GM10266 (cell line): Measurements from ENCODE around the gene TP73.

ENCODE experiments used
- DNase-seq: peaks from one replicate; pipeline ENCODE4 v3.0.0; 2012; ENCODE audit errors: extremely low spot score
- TF ChIP-seq, protein P1 (sequence below): IDR thresholded peaks from 2 replicates; pipeline ENCODE4 v1.5.1; 2012; ENCODE audit warnings: mild to moderate bottlenecking, low read depth; ENCODE audit not compliant: control insufficient read depth, insufficient read depth; ENCODE audit errors: missing control alignments

TP73 gene

DNA sequence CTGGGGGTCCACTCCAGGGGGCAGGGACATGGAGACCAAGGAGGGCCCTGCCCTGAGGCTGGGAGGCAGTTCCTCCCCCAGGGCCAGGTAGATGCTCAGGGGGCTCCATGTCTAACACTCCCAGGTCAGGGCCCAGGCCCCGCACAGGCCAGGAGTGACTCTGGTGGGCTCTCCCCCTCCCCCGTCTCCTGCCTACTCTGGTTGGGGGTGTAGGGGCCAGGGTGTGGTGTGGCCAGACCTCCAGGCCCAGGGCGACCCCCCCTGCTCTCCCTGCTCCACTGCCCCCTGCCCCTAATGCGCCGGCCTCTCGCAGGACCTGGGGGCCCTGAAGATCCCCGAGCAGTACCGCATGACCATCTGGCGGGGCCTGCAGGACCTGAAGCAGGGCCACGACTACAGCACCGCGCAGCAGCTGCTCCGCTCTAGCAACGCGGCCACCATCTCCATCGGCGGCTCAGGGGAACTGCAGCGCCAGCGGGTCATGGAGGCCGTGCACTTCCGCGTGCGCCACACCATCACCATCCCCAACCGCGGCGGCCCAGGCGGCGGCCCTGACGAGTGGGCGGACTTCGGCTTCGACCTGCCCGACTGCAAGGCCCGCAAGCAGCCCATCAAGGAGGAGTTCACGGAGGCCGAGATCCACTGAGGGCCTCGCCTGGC, 80.2 kb downstream of the TP73 start:
- TF ChIP-seq, protein P1, sequence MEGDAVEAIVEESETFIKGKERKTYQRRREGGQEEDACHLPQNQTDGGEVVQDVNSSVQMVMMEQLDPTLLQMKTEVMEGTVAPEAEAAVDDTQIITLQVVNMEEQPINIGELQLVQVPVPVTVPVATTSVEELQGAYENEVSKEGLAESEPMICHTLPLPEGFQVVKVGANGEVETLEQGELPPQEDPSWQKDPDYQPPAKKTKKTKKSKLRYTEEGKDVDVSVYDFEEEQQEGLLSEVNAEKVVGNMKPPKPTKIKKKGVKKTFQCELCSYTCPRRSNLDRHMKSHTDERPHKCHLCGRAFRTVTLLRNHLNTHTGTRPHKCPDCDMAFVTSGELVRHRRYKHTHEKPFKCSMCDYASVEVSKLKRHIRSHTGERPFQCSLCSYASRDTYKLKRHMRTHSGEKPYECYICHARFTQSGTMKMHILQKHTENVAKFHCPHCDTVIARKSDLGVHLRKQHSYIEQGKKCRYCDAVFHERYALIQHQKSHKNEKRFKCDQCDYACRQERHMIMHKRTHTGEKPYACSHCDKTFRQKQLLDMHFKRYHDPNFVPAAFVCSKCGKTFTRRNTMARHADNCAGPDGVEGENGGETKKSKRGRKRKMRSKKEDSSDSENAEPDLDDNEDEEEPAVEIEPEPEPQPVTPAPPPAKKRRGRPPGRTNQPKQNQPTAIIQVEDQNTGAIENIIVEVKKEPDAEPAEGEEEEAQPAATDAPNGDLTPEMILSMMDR, result no peak
- DNase-seq, result no peak

DNA sequence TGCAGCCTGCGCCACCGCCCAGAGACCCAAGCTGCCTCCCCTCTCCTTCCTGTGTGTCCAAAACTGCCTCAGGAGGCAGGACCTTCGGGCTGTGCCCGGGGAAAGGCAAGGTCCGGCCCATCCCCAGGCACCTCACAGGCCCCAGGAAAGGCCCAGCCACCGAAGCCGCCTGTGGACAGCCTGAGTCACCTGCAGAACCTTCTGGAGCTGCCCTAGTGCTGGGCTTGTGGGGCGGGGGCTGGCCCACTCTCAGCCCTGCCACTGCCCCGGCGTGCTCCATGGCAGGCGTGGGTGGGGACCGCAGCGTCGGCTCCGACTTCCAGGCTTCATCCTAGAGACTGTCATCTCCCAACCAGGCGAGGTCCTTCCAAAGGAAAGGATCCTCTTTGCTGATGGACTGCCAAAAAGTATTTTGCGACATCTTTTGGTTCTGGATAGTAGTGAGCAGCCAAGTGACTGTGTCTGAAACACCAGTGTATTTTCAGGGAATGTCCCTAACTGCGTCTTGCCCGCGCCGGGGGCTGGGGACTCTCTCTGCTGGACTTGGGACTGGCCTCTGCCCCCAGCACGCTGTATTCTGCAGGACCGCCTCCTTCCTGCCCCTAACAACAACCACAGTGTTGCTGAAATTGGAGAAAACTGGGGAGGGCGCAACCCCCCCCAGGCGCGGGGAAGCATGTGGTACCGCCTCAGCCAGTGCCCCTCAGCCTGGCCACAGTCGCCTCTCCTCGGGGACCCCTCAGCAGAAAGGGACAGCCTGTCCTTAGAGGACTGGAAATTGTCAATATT, 81.0 kb downstream of the TP73 start:
- DNase-seq, result no peak
- TF ChIP-seq, protein P1, result no peak

DNA sequence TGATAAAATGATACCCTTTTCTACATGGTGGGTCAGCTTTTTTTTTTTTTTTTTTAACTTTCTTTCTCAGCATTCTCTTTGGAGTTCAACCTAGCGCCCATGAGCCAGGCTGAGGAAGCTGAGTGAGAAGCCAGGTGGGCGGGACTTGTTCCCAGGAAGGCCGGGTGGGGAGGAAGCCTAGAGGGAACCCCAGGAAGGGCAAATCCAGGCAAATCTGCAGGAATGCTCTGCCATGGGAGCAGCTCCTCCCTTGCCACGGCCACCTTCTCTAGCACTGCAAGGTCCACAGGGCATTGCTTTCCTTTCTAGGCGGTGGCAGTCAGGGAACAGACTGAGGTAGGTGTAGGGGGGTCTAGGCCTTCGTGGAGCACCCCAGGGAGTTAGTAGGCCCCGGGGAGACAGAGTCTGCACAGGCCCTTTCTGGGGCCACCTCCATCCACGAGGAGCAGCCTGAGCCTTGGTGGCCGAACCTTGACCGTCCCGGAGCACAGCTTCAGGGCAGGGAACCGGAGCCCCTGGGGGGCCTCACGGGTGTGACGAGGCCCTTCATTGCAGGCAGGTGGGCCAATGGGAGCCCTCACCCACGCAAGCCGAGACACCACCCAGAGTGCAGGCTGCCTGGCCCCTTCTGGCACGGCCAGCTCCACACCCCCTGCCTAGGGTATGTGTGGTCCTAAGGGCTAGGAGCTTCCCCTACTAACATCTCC, 81.7 kb downstream of the TP73 start:
- TF ChIP-seq, protein P1, result no peak
- DNase-seq, result no peak

DNA sequence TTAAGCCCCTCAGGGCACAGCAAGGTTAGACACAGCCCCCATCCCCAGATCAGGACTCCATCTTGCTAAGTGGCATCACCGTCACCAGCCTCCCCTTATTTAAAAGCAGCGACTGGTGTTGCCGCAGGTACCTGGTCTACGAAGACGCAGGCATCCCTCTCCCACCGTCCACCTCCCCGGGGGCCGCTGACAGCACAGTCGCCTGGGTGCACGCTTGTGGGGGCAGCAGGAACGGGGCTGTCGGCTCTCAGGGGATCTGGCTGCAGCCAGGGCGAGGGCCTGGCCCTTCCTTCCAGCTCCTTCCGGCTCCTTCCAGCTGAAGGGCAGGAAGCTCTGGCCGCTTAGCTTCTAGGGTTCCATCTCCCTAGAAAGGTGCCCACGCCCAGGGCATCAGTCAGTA, 82.3 kb downstream of the TP73 start:
- TF ChIP-seq, protein P1, result no peak

DNA sequence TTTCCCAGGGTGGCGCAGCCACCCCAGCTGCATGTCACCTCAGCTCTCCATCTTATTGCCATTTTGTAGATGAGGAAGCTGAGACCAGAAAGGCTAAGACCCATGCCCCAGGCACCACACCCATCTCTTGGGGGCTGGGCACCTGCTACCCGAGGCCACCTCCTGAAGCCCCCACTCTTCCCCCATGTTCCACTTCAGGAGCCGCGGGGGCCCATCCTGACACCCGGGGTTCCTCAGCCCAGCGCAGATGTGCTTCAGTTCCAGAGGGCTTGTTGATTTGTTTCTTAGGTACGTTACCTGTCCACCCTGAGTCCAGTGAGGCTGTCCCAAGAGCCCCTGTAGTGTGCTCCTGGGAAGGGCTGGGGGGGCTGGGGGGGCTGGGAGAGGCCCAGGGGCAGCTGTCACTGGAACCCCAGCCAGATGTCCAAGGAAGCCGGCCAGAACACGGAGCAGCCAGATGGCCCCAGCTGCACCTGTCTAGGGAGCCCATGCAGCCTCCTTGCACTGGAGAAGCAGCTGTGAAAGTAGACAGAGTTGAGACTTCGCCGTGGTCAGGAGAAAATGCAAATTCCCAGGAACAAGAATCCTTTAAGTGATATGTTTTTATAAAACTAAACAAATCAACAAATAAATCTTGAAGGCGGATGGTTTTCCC, 82.8 kb downstream of the TP73 start:
- TF ChIP-seq, protein P1, result no peak
- no peak for DNase-seq

More for the DNA sequence above, 82.3 kb downstream of the TP73 start:
- no peak for DNase-seq

DNA sequence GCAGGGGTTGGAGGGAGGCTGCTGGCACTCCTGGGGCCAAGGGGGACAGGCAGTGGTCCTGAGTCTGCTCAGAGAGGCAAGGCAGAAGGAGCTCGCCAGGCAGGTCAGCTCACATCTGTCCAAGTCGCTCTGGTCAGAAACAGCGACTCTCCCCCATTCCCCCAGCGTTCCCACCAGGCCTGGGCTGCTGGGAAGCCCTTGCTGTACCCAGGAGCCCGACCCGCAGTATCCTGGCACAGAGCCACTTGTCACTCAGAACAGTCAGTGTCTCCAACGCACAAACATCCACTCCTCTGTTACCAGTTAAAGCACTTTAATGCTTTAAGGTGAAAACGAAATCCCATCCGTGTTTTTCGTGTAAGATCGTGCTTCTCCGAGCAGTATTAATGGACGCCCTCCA, 83.4 kb downstream of the TP73 start:
- TF ChIP-seq, protein P1, result no peak
- no peak for DNase-seq
